ENCODE data around the gene TMEM117.
"Not testable (repeated sequence)": the region's sequence is repeated elsewhere in the genome, so short reads cannot be mapped to it uniquely, and the experiment has no call there.

Gene TMEM117

GRCh38 chr12:44031472-44032185 is 195.7 kb downstream of the TMEM117 start:
- DNase-seq, result no peak

GRCh38 chr12:44034906-44035305 is 199.0 kb downstream of the TMEM117 start:
- no peak for DNase-seq

GRCh38 chr12:44036875-44037443 is 201.1 kb downstream of the TMEM117 start:
- no peak for DNase-seq

GRCh38 chr12:44038411-44038810 is 202.5 kb downstream of the TMEM117 start:
- DNase-seq, result no peak

- DNase-seq, result not testable (repeated sequence)
Observed at GRCh38 chr12:44044491-44044890, 208.6 kb downstream of the TMEM117 start.

- DNase-seq, result no peak
Observed at GRCh38 chr12:44046732-44047417, 211.0 kb downstream of the TMEM117 start.

- no peak for DNase-seq
Observed at GRCh38 chr12:44052554-44052953, 216.7 kb downstream of the TMEM117 start.

GRCh38 chr12:44053549-44054127 is 217.8 kb downstream of the TMEM117 start:
- DNase-seq, result no peak

- DNase-seq, result no peak
Observed at GRCh38 chr12:44054281-44054680, 218.4 kb downstream of the TMEM117 start.

GRCh38 chr12:44058366-44058765 is 222.5 kb downstream of the TMEM117 start:
- DNase-seq, result no peak

- DNase-seq, result no peak
Observed at GRCh38 chr12:44059476-44059875, 223.6 kb downstream of the TMEM117 start.

GRCh38 chr12:44063671-44064070 is 227.8 kb downstream of the TMEM117 start:
- DNase-seq, result no peak

GRCh38 chr12:44076871-44077270 is 241.0 kb downstream of the TMEM117 start:
- no peak for DNase-seq

- DNase-seq, result no peak
Observed at GRCh38 chr12:44077294-44077693, 241.4 kb downstream of the TMEM117 start.

GRCh38 chr12:44078273-44078672 is 242.4 kb downstream of the TMEM117 start:
- DNase-seq, result no peak

- DNase-seq, result no peak
Observed at GRCh38 chr12:44088647-44089046, 252.8 kb downstream of the TMEM117 start.

GRCh38 chr12:44091948-44092606 is 256.2 kb downstream of the TMEM117 start:
- no peak for DNase-seq

GRCh38 chr12:44098786-44099185 is 262.9 kb downstream of the TMEM117 start:
- DNase-seq, result no peak

- DNase-seq, result no peak
Observed at GRCh38 chr12:44099486-44099885, 263.6 kb downstream of the TMEM117 start.

GRCh38 chr12:44100264-44100663 is 264.4 kb downstream of the TMEM117 start:
- no peak for DNase-seq

- no peak for DNase-seq
Observed at GRCh38 chr12:44101475-44101874, 265.6 kb downstream of the TMEM117 start.

- no peak for DNase-seq
Observed at GRCh38 chr12:44114906-44115305, 279.0 kb downstream of the TMEM117 start.

GRCh38 chr12:44117337-44117736 is 281.5 kb downstream of the TMEM117 start:
- DNase-seq, result no peak

All from RPMI8226 (cell line).